GM18909 (cell line): ENCODE measurements around the gene FAM186B.

Experiments used
- ATAC-seq: cut with Tn5 transposase; IDR thresholded peaks from one replicate; pipeline ENCODE4 v1.9.1; 2021; ENCODE audit warnings: mild to moderate bottlenecking; ENCODE audit not compliant: unreplicated experiment, poor library complexity

FAM186B gene

DNA sequence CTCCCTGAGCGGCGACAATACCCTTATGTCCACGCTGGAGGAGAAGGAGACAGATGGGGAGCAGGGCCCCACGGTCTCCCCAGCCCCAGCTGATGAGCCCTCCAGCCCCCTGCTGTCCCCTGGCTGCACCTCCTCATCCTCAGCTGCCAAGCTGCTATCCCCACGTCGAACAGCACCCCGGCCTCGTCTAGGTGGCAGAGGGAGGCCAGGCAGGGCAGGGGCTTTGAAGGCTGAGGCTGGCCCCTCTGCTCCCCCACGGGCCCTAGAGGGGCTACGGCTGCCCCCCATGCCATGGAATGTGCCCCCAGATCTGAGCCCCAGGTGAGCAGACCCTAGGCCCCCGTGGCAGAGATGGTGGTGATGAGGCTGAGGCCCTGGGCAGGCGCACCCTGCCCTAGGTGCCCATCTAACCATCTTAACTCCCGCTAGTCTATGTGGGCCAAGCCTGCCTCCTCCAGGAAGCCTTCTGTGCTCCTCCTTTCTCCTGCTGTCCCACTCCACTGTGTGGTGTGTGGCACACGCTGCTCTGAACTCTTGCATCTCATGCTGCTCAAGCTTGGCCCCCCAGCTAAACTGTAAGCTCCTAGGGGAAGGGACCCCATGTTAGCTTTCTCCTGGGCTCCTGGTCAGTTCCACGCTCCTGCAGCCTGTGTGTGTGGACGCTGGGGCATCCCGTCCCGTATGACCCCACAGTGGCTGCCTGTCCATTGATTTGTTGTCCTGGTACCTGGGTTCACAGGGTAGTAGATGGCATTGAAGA, 49.6 kb downstream of the FAM186B start:
- no peak for ATAC-seq

DNA sequence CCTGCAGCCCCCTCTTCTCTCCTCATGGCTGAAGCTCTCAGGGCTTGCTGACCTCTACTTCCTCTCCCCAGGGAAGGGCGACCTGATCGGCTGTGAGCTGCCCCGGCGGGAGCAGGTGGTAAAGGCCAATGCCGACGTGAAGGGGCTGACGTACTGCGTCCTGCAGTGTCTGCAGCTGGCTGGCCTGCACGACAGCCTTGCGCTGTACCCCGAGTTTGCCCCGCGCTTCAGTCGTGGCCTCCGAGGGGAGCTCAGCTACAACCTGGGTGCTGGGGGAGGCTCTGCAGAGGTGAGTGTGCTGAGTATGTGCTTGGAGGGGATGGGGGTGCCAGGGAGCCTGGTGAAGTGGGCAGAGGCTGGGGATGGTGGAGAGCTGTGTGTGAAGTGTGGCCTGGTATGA, 51.2 kb downstream of the FAM186B start:
- no peak for ATAC-seq

DNA sequence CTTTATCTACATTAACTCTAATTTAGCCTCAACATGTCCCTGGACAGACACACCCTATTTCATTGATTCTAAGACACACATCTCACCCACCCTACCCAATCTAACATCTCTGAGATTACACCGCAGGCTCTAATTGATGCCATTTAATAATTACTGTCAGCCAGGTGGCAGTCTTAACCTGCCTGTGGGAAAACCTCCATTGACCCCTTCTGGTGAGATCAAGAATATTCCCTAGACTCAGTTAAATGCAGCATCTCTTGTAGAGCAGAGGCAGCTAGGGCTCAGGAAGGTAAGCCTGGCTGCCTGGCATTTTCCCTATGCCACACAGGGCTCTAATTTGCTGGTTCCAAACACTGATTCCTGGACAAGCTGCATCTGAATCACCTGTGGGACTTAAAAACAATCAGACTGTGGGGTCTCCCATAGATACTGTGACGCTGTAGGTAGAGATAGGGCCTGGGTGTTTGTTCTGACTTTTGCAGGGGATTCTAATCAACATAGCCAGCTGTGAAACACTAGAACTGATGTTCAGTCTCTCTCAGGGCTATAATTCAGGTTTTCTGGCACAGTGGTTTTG, 51.8 kb downstream of the FAM186B start:
- no peak for ATAC-seq

DNA sequence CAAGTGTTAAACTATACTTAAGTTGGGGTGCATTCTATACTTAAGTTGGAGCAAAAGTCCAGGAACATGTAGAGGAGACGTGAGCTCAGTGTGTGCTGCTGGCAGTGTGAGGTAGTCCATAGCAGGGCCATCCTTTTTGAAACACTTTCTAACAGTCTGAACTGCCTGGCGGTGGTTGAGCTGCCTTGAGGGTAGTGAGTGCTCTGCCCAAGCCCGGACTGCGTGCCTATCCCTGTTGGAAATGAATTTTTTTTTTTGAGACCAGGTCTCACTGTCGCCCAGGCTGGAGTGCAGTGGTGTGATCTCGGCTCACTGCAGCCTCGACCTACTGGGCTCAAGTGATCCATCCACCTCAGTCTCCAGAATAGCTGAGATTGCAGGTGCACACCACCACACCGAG, 52.5 kb downstream of the FAM186B start:
- ATAC-seq, result no peak

DNA sequence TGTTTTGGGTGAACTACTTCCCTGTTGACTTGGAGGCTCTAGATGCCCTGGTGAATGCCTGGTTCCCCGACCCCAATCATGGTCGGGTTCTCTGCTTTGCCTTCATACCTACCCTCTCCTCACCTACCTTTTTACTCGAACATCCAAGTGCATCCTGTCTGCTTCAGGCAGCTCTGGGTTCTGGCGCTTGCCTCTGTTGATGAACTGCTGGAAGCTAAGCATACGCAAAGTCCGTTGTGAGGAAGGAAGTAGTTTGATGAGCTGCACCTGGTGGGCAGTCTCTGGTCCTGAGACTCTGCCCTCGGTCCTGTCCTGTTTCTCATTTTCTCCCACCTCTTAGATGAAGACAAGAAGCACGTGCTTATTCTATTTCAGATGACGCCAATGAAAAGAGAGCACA, 53.0 kb downstream of the FAM186B start:
- no peak for ATAC-seq

DNA sequence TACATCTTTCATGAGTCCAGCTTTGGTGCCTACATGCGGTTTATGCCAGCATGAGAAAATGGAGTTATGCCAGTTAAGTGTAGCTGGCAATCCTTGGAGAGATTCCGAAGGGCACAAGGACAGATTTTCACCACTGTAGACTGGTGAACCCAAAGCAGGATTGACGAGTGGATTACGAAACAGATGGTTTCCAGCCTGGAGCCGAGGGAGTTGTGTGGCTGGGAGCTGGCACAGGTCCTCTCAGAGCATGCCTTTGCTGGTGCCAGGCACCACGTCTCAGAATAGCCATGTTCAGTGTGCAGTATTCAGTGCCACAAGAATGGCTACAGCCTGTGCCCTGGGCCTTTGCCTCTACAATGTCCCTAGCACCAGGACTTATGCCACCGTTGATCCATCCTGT, 53.4 kb downstream of the FAM186B start:
- ATAC-seq, result no peak

DNA sequence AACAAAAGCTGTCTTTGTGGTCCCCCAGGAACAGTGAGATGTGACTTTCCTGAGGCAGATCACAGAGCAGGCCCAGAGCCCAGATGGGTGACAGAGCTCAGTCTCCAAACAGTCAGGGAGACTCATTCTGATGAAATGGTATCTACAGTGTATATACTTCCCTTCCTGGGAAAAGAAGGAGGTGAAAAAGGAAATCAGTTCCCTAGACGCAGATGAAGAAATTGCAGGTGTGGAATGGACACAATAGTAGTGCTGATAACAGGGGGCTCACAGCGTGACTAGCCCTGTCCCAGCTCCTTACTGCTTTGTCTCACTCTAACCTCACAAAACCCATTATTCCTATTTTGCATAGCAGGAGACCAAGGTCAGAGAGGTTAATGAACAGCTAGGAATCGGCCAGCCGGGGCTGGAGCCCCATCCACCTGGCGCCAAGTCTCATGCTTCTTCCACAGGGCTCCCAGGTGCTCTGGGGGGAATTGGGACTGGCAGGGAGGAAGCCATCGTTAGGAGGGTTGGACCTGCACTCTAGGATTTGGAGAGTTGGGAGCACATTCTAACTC, 54.7 kb downstream of the FAM186B start:
- ATAC-seq, result no peak

DNA sequence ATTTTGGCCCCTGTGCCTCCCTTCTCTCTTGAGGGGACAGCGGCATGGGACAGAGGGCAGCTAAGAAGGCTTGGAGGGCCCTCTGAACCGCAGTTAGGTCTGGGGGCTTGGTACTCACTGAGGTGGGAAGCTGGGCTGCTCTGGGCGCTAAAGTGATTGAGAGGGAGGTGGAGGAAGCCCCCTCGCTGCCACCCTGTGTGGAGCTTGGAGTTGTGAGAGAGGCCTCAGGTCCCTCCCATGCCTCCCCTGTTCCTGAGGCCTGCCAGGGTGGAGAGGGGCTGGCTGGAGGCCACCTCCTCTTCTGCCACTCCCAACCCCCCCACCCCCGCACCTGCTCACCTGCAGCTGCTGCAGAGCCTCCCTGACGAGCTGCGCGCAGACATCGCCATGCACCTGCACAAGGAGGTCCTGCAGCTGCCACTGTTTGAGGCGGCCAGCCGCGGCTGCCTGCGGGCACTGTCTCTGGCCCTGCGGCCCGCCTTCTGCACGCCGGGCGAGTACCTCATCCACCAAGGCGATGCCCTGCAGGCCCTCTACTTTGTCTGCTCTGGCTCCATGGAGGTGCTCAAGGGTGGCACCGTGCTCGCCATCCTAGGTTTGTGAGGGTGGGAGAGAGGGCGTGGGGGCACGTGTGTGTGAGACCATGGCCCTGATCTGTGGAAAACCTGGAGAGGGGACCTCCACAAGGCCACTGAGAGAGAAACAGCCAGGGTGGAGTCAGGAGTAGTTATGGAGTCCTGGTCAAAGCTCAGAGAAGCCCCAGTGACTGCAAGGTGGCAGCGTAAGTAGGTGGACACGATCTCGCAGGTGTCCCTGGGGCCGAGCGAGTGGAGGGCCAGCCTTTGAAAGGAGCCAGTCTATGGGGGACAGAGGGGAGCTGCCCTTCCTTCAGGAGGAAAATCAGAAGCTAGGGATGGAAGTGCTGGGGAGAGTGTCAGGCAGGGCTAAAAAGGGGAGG, 55.4 kb downstream of the FAM186B start:
- ATAC-seq, result no peak

DNA sequence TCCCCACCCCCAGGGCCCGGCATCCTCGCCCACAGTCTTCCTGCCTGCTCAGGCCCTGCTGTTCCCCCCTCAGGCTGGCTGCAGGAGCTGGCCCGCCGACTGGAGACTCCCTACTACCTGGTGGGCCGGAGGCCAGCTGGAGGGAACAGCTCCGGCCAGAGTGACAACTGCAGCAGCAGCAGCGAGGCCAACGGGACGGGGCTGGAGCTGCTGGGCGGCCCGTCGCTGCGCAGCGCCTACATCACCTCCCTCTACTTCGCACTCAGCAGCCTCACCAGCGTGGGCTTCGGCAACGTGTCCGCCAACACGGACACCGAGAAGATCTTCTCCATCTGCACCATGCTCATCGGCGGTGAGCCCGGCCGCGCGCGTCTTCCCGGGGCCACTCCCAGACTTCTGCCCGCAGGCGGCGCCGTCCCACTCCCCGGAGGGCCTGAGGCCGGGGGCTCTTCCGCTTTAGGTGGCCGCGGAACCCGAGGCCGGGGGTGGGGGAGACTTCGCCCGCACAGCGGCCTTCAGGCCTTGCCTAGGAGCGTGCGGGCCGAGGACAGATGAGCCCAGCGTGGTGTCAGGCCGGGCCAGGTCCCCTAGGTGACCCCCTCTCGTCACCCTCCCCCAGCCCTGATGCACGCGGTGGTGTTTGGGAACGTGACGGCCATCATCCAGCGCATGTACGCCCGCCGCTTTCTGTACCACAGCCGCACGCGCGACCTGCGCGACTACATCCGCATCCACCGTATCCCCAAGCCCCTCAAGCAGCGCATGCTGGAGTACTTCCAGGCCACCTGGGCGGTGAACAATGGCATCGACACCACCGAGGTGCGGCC, 56.4 kb downstream of the FAM186B start:
- no peak for ATAC-seq

DNA sequence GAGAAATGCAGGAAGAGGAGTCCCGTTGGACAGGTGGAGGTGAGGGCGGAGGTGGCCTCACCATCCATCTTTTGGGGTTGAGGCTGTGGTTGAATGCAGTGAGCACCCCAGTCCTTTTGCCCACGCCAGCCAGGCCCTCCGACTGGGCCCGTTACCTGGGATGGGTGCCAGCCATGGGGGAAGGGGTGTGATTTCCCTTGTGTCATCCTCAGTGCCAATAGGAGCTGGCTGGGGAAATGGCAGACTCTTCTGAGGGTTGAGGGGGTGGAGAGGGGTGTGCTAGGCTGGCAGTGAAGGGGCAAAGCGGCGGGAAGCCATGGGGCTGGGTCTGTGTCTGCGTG, 57.0 kb downstream of the FAM186B start:
- no peak for ATAC-seq

DNA sequence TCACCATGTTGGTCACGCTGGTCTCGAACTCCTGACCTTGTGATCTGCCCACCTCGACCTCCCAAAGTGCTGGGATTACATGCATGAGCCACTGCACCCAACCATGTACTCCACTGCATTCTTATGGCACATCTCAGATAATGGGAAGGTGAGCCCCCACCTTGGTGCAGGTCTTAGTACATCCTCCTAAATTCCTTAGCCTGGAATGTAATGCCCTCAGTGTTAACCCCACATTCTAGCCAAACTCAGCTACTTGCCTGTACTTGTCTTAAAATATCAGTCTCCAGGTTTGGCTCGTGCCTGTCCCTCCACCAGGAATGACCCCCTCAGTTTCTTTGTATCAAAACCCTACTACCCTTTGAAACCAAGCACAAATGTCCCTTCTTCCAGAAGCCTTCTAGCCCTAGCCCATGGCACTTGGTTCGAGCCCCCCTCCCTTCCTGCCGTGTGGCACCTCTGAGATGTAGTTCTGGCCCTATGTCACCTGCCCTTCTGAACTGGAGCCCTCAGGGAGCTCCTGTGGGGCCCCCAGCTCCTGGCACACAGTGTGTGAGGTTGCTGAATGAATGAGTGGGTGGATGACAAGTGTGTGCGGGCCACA, 58.2 kb downstream of the FAM186B start:
- no peak for ATAC-seq

DNA sequence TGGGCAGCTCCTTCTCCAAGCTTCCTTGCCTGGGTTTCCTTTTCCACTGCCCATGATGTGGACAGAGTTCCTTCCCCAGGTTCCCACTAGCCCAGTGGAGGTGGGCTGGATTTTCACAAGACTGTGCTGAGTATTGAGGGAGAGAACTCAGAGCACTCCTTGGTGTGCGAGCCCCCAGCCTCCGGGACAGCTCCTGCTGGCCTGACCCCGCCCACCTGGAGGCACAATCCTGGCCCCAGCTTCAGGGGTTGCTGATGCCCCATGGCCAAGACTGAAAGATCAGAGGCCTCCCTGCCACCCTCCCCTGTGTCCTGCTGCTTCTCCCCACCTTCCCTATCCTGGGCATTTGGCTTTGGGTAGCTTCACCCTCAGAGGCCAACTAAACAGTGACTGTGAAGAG, 59.0 kb downstream of the FAM186B start:
- no peak for ATAC-seq

DNA sequence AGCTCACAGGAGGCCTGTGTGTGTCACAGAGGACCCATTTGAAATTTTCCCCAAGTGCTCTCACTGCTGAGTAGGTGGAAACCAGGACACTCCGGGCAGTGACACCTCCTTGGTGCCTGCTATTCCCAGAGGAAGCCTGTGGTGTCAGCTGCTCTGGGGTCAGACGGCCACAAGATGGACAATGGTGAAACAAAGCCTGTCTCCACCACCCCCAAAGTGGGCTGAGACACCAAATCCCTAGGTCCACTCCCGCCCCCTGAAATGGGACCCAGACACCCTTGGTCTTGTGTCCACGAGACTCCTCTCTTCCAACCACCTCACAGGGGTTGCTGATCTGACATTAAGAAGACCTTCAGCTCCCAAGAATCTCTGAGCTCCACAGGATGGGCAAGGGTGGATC, 59.6 kb downstream of the FAM186B start:
- ATAC-seq, result no peak

DNA sequence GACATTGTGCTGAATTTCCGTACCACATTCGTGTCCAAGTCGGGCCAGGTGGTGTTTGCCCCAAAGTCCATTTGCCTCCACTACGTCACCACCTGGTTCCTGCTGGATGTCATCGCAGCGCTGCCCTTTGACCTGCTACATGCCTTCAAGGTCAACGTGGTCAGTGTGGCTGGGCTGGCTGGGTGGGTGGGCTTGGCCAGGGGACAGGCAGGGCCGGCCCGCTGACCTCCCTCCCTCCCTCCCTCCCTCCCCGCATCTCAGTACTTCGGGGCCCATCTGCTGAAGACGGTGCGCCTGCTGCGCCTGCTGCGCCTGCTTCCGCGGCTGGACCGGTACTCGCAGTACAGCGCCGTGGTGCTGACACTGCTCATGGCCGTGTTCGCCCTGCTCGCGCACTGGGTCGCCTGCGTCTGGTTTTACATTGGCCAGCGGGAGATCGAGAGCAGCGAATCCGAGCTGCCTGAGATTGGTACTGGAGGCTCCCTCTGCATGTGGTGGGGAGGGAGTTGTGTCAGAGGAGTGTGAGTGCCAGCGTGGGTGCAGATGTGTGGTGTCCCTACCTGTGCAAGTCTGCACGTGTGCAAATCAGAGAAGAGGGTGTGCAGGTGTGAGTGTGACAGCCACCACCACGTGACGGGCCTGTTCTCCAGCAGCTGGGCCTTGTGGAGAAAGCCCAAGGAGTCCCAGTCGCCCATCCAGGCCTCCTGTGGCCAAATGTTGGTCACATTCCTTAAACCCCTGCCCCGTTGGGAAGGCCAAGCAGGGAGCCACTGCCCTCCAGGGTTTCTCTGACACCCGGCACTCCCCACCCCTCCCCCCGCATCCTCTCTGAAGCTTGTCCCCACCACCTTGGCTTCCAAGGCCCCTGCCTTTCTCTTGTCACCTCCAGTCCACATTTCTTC, 61.3 kb downstream of the FAM186B start:
- no peak for ATAC-seq

DNA sequence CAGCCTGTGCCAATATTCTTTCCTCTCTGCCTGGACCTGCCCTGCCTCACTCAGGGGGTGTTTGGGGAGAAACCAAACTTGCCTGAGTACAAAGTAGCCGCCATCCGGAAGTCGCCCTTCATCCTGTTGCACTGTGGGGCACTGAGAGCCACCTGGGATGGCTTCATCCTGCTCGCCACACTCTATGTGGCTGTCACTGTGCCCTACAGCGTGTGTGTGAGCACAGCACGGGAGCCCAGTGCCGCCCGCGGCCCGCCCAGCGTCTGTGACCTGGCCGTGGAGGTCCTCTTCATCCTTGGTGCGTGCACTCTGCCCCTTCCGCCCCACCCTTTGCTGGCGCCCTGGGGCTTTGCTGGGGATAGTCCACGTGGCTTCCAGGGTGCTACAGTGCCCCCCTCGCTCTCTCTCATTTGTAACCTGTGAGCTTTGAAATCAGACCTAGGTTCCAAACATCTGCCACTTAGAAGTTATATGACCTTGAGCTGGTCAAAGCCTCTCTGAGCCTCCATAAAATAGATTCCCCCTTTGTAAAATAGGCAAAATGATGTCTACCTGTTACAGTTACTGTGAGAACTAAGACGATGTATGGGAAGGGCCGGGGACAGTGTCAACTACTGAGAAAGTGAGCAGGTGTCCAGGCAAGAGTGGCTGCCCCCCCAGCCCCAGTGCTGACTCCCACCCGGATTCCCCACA, 62.1 kb downstream of the FAM186B start:
- ATAC-seq, result no peak

DNA sequence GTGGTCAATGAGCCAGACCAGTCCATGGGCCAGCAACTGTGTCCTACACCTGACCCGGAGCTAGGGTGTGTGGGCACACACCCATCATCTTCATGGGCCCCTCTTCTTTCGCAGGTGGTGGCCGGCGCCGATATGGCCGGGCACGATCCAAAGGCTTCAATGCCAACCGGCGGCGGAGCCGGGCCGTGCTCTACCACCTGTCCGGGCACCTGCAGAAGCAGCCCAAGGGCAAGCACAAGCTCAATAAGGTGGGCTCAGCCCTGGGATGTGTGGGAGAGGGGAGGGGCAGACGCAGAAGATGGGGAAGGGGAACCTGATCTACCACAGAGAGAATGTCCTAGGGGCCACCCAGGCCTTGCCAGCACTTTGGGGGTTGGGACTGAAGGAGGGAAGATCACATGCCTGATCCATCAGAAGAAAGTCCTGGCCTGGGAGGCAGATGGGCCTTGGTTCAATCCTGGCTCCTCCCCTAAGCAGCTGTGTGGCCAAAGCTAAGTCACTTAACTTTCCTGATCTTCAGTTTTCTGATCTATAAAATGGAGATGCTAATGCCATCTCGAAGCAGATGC, 62.8 kb downstream of the FAM186B start:
- no peak for ATAC-seq

DNA sequence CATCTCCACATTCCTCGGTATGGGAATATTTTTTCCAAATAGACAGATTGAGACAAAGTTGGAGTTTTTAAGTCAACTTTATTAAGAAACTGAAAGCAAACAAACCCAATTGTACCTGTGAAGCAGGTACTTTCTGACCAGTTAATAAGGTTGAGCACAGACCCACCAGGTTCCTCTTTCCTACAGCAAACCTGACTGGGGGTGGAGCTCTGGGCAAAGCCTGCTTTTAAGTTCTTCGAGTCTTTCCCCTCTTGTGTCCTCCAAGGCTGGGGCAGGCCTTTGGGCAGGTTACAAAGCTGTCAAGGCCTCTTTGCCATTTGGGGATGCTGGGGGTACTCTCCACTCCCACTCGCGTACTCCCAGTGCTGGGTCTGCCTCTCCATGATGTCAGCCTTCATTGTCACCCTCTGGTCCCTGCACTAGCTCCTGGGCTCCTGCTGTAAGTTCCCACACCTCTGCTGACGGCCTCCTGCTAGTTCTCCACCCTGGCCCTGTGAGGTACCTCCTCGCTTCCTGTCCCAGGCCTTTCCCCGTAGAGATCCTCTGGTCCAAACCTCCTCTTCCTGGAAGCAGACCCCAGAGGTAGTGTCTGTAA, 63.4 kb downstream of the FAM186B start:
- ATAC-seq, result no peak
